GM12801 (cell line): ENCODE results near the gene RFNG.

Source experiments
- TF ChIP-seq, protein P1 (sequence below): IDR thresholded peaks from one replicate; pipeline ENCODE4 v1.5.1; 2011; ENCODE audit warnings: control low read depth; ENCODE audit not compliant: insufficient read length; ENCODE audit errors: extremely low read depth

Gene RFNG

DNA sequence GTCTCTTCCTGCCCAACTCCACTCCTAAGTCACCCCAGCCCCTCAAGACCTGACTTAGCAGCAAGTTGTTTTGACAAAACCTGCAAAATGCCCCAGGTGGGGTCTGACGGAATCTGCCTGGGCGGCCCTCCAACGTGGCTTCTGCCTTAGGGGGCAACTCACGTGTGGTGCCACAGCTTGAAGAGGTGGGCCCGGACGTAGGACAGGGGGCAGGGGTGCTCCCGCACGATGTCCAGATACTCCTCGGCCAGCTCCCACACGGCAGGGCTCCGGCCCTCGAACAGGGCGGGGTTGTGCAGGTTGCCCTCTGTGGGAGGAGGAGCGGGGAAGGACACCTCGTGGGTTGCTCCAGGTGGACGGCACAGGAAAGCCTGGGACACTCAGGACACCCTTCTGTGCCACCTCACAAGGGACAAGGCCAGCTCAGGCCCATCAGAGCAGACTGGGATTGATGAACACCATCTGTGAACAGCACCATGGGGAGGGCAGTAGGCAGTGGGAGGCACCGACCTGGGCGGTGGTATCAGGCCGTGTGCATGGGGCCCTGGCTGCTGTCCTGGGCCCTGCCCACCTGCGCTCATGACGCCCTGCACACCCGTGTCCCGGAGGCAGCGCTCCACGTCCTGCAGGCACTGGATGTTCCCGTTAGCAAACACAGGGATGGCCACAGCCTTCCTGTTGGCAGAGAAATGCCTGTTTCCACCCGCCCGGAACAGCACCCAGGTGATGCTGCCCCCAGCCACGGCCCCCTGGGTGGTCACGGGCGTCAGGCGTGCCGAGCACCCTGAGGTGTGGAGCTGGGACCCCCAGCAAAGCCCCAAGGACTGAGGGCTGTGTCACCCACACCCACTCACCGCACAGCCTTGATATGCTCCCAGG lies 9.7 kb upstream of the RFNG start:
- TF ChIP-seq, protein P1, sequence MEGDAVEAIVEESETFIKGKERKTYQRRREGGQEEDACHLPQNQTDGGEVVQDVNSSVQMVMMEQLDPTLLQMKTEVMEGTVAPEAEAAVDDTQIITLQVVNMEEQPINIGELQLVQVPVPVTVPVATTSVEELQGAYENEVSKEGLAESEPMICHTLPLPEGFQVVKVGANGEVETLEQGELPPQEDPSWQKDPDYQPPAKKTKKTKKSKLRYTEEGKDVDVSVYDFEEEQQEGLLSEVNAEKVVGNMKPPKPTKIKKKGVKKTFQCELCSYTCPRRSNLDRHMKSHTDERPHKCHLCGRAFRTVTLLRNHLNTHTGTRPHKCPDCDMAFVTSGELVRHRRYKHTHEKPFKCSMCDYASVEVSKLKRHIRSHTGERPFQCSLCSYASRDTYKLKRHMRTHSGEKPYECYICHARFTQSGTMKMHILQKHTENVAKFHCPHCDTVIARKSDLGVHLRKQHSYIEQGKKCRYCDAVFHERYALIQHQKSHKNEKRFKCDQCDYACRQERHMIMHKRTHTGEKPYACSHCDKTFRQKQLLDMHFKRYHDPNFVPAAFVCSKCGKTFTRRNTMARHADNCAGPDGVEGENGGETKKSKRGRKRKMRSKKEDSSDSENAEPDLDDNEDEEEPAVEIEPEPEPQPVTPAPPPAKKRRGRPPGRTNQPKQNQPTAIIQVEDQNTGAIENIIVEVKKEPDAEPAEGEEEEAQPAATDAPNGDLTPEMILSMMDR = no peak

GRCh38 chr17:82060614-82061013 lies 9.0 kb upstream of the RFNG start:
- TF ChIP-seq, protein P1 = no peak

GRCh38 chr17:82060001-82060380 lies 8.4 kb upstream of the RFNG start:
- TF ChIP-seq, protein P1 = no peak

DNA sequence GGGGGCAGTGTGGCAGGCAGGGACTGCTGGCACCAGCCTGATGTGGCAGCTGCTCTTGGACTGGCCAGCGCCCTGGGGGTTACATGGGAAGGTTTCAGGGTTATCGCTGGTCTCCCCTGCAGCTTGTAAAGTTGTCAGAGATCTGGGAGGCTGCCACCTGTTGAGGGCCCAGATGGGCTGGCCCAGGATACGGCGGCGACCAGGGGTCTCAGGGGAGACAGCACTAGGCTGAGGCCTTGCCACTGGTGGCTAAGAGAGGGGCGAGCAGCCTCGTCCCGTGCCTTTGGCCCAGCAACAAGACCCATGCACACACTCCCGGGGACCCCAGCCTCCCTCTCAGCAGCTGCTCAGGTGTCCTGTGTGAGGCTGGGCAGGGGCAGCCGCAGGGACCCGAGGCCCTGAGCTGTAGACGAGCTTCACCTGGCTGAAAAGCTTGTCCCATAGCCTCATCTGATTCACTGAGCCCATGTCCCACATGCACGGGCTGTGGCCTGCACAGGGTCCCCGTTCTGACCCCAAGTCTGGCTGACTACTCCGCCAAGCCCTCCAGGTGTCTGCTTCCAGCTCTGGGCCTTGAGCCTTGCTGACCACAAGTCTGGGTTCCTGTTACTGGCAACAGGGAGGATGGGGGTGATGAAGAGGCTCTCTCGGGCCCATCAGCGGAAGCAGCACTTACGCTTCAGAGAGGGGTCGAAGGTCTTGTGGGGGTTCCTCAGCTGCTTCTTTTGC lies 7.8 kb upstream of the RFNG start:
- TF ChIP-seq, protein P1 = no peak

- TF ChIP-seq, protein P1 = no peak
These were observed 7.2 kb upstream of the RFNG start for GRCh38 chr17:82058855-82059249.

DNA sequence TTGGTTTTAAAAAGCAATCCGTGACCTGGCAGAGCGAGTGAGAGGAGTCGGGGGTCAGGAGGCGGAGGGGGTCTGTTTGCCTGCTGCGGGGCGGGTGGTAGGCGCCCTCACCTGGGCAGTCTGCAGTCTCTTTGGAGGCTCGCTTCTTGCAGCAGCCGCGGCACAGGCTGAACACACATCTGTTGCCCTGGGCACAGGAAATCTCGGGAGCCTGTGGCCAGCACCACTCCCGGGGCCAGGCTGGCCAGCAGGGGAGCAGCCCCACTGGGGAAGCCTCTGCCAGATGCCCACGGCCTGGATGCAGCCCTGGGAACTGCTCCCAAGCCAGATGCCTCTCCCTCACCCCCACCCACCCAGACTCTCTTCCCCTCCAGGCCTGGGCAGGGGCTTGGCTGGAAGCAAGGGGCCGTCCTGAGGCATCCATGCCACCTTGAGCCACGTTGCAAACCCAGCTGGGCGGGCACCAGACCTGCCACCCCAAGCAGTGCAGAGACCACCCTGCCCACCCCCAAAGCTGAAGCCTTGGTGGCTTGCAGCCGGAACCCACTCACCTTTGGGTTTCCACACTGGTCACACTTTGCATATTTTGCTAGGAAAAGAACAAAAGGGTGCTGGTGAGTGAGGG lies 6.7 kb upstream of the RFNG start:
- TF ChIP-seq, protein P1 = no peak
